AG04450 (cell line): ENCODE measurements around the gene SLC39A5. TPM values are rescaled to one million over a fixed set of nuclear protein-coding genes. Genes with fewer than 3 reads are reported as not detected.
A peak's percentile ranks its signal among the peaks of the same experiment; 100 is the strongest.
"Not testable (repeated sequence)": the region's sequence is repeated elsewhere in the genome, so short reads cannot be mapped to it uniquely, and the experiment has no call there.

Experiments
- CTCF ChIA-PET: fragments of 300-600, 350-600 bp; formaldehyde crosslinking; extraction: SDS; loops from one replicate; lab custom pipeline; 2022; ENCODE audit warnings: antibody characterized with exemption, inconsistent platforms; lab: Charles Lee
- POLR2A ChIA-PET: fragments of 350-600 bp; formaldehyde crosslinking; extraction: SDS; loops from one replicate; lab custom pipeline; 2021; ENCODE audit warnings: antibody characterized with exemption, inconsistent platforms; lab: Yijun Ruan, JAX
- DNase-seq: peaks from one replicate; pipeline ENCODE4 v3.0.0-alpha.2; 2011; ENCODE audit warnings: low read depth, low spot score
- H3K27ac ChIP-seq: one replicate; pipeline ENCODE4 v1.5.1; 2012; ENCODE audit warnings: low read depth, low read length, control low read depth
- H3K27me3 ChIP-seq: one replicate; pipeline ENCODE4 v1.6.0; 2012; ENCODE audit warnings: low read length; ENCODE audit not compliant: control insufficient read depth, insufficient read depth
- H3K4me3 ChIP-seq: 2 replicates; pipeline ENCODE4 v1.5.1; 2011; ENCODE audit warnings: mild to moderate bottlenecking, low read depth, low read length, control low read depth
- H3K9me3 ChIP-seq: 2 replicates; pipeline ENCODE4 v1.5.1; 2012; ENCODE audit warnings: low read length; ENCODE audit not compliant: control insufficient read depth, insufficient read depth
- polyA plus RNA-seq: library from polyadenylated mRNA; depleted of rRNA; stranded (reverse); fragments of >200 nt; gene quantifications from 2 replicates; pipeline ENCODE4 v1.2.3, GENCODE V29; 2011
- TF ChIP-seq, protein P1 (sequence below): IDR thresholded peaks from 2 replicates; pipeline ENCODE4 v1.5.1; 2011; ENCODE audit warnings: low read depth, low read length, control low read depth, inconsistent platforms

The SLC39A5 gene
- polyA plus RNA-seq, 1 experiment, result not detected

GRCh38 chr12:56193025-56193578, 36.7 kb upstream of the SLC39A5 start:
- POLR2A ChIA-PET, result no interaction called here
- CTCF ChIA-PET, result interaction anchor here (0.6 to 6.2 kb wide), 9 partner anchors 9 to 313 kb away, joined by 3 to 73 read pairs (median 3); partner anchors contain the start of genes ESYT1 and RNF41
- H3K9me3 ChIP-seq, result no peaks in the 10 kb centered on the region
- no peaks in the 10 kb centered on the region for H3K27me3 ChIP-seq
- TF ChIP-seq, protein P1, sequence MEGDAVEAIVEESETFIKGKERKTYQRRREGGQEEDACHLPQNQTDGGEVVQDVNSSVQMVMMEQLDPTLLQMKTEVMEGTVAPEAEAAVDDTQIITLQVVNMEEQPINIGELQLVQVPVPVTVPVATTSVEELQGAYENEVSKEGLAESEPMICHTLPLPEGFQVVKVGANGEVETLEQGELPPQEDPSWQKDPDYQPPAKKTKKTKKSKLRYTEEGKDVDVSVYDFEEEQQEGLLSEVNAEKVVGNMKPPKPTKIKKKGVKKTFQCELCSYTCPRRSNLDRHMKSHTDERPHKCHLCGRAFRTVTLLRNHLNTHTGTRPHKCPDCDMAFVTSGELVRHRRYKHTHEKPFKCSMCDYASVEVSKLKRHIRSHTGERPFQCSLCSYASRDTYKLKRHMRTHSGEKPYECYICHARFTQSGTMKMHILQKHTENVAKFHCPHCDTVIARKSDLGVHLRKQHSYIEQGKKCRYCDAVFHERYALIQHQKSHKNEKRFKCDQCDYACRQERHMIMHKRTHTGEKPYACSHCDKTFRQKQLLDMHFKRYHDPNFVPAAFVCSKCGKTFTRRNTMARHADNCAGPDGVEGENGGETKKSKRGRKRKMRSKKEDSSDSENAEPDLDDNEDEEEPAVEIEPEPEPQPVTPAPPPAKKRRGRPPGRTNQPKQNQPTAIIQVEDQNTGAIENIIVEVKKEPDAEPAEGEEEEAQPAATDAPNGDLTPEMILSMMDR, result peak; percentile 83
- H3K27ac ChIP-seq, result no peak overlapping the region
- no peak overlapping the region for H3K4me3 ChIP-seq
- DNase-seq, result peak; percentile 73

- CTCF ChIA-PET, result interaction anchor here (0.6 to 1.7 kb wide), 4 partner anchors 11 to 267 kb away, joined by 3 to 4 read pairs (median 4); partner anchors contain the start of gene RNF41
- H3K9me3 ChIP-seq, H3K4me3 ChIP-seq, H3K27me3 ChIP-seq: not testable (repeated sequence)
- POLR2A ChIA-PET, result interaction anchor here (0.6 to 2.6 kb wide), 6 partner anchors 9 to 92 kb away, joined by 3 to 30 read pairs (median 4); partner anchors contain the start of genes PA2G4 and RNF41
- peak overlapping the region; percentile 49 for H3K27ac ChIP-seq
- DNase-seq, result peak; percentile 74
Measured at GRCh38 chr12:56196818-56197550, 32.9 kb upstream of the SLC39A5 start.

DNA sequence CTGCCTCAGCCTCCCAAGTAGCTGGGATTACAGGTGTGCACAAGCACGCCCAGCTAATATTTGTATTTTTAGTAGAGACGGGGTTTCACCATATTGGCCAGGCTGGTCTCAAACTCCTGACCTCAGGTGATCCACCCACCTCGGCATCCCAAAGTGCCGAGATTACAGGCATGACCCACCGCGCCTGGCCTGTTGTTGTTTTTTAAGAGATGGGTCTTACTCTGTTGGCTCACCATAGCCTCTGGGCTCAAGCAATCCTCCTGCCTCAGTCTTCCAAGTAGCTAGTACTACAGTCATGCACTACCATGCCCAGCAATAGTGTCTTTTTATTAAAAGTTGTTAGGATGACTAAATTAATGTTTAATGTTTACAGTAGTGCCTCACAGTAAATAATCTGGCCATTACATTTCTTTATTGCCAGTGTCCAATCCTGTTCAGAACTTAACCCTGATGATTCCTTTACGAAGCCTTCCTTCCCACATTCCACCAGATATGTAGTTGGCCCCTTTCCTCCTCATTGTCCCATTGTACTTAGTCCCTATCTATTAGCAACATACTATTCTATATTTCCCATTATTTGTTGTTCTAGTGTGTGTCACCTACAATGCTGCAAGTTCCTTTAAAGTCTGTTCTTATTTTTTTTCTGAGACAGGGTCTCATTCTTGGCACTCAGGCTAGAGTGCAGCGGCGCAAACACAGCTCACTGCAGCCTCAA, 31.8 kb upstream of the SLC39A5 start:
- Histone ChIP-seq H3K4me3 (no peak overlapping the region), H3K27me3 (no peaks in the 10 kb centered on the region), H3K27ac (no peak overlapping the region), H3K9me3 (no peaks in the 10 kb centered on the region)
- TF ChIP-seq, protein P1, result no peak
- CTCF ChIA-PET, result interaction anchor here (1.4 to 1.7 kb wide), 2 partner anchors 9 to 13 kb away, joined by 4 to 6 read pairs; partner anchors contain the start of gene SMARCC2
- no peak for DNase-seq
- POLR2A ChIA-PET, result interaction anchor here (2.6 kb wide), 1 partner anchor 23 kb away, joined by 30 read pairs; the partner anchor contains the start of gene RNF41

DNA sequence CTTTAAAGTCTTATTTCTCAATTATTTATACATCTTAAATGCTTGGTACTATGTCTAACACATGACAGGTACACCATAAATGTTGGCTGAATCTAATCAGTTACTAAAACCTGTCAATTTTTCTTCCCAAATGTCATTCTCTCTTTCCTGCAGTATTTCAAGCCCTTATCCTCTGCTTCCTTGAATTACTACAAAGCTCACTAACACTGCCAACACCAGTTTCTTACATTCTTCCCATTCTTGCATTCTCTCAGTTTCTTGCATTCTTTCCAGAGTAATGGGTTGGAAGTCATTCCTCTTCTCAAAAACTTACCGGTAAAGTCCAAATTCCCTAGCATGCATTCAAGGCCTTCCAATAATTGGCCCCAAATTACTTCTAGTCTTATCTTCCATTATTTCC, 31.0 kb upstream of the SLC39A5 start:
- no peak overlapping the region for H3K27ac ChIP-seq
- POLR2A ChIA-PET, result interaction anchor here (2.6 kb wide), 1 partner anchor 22 kb away, joined by 30 read pairs; the partner anchor contains the start of gene RNF41

More for the DNA sequence above, 31.0 kb upstream of the SLC39A5 start:
- CTCF ChIA-PET, result interaction anchor here (1.4 kb wide), 1 partner anchor 10 kb away, joined by 6 read pairs; the partner anchor contains the start of gene SMARCC2
- H3K4me3 ChIP-seq, result no peak overlapping the region
- TF ChIP-seq, protein P1, result no peak
- H3K9me3 ChIP-seq, result no peaks in the 10 kb centered on the region
- DNase-seq, result no peak
- H3K27me3 ChIP-seq, result no peaks in the 10 kb centered on the region
